ENCODE data around the gene IGSF6. TPM values are rescaled to one million over a fixed set of nuclear protein-coding genes. Genes with fewer than 3 reads are reported as not detected.

Gene IGSF6
- total RNA-seq, 4 donors from 2014 or later = 0.59 to 4.1 (median 1.6) TPM

DNA sequence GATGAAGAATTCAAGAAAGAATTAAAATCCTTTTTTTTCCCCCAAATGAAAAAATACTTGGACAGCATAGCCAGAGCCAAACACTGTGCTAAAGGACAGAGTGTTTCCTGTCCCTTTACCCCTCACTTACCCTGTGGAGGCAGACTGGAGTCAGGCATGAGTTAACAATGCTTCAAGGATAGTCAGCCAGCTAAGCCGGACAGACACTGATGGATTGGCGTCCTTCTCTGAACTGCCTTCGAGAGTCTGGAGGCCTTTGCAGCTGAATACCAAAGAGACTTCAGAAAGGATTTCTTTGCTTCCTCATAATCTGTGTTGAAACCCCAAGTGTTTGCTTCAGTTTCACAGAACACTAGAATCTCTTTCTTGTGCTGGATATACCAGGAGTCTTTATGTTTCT, 48.5 kb downstream of the IGSF6 start:
- H3K36me3 ChIP-seq = no peaks in the 10 kb centered on the region
- no peaks in the 10 kb centered on the region for H3K27me3 ChIP-seq
- H3K4me3 ChIP-seq = no peak overlapping the region
- intact Hi-C loops (cut with DNase I; ENCODE audit: low total_unique reads) = no loop called here
- no peak overlapping the region for H3K27ac ChIP-seq
- no peak for DNase-seq
- H3K9me3 ChIP-seq = no peaks in the 10 kb centered on the region
- no peak for TF ChIP-seq POLR2A (IDR thresholded peaks at IDR 0.05)
- TF ChIP-seq, protein P1, sequence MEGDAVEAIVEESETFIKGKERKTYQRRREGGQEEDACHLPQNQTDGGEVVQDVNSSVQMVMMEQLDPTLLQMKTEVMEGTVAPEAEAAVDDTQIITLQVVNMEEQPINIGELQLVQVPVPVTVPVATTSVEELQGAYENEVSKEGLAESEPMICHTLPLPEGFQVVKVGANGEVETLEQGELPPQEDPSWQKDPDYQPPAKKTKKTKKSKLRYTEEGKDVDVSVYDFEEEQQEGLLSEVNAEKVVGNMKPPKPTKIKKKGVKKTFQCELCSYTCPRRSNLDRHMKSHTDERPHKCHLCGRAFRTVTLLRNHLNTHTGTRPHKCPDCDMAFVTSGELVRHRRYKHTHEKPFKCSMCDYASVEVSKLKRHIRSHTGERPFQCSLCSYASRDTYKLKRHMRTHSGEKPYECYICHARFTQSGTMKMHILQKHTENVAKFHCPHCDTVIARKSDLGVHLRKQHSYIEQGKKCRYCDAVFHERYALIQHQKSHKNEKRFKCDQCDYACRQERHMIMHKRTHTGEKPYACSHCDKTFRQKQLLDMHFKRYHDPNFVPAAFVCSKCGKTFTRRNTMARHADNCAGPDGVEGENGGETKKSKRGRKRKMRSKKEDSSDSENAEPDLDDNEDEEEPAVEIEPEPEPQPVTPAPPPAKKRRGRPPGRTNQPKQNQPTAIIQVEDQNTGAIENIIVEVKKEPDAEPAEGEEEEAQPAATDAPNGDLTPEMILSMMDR (IDR thresholded peaks at IDR 0.05) = no peak
- peaks cover 0 to 7% of the 10 kb centered on the region in 2 donors for H3K4me1 ChIP-seq

DNA sequence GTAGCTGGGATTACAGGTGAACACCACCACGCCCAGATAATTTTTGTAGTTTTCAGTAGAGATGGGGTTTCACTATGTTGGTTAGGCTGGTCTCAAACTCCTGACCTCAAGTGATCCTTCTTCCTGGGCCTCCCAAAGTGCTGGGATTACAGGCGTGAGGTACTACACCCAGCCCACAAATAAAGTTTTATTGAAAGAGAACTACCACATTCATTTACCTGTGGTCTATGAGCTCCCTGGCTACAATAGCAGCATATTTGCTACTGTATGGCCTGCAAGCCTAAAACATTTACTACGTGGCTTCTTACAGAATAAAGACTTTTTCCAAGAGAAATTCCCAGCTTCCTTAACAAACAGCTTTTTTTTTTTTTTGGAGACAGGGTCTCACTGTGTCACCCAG, 49.6 kb downstream of the IGSF6 start:
- H3K4me1 ChIP-seq = peaks cover 0 to 7% of the 10 kb centered on the region in 2 donors
- DNase-seq = no peak
- no peak overlapping the region for H3K4me3 ChIP-seq
- H3K27me3 ChIP-seq = no peaks in the 10 kb centered on the region
- no peak overlapping the region for H3K27ac ChIP-seq
- H3K9me3 ChIP-seq = no peaks in the 10 kb centered on the region
- no peak for TF ChIP-seq POLR2A (IDR thresholded peaks at IDR 0.05)
- TF ChIP-seq, protein P1 (IDR thresholded peaks at IDR 0.05) = no peak
- no peaks in the 10 kb centered on the region for H3K36me3 ChIP-seq
- intact Hi-C loops (cut with DNase I; ENCODE audit: low total_unique reads) = no loop called here

DNA sequence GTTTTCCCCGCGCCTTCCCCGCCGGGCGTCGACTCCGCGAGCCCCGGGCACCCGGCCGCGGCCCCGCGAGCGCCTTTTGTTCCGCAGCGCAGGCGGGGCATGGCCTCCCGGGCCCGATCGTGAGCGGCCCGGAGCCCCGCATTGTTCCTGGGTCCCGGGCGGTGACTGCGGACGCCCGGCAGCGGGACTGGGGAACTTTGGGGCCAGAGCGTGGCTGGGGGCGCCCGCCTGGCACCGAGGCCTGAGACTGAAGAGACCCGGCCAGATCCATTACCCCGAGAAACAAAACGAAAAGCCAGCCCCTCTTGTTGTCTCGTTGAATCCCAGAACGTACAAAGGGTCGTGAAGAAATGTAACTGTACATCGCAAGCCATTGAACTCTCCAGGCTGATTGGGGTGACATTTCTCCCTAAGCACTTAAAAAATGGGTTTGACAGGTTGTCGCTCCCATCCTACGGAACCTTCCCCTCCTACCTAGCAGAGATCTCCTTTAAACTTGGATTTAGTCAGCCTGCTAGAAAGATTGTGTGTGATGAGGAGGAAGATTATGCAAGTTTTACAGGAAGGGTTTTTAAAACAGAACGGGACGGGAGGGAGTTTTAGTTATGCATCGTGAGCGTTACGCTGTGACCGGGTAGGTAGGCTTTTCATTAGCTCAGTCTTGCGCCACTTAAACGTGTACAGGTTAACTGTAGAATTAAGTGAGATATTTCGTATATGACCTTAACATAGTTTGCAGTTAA, 52.2 kb downstream of the IGSF6 start:
- H3K9me3 ChIP-seq = no peaks in the 10 kb centered on the region
- H3K4me3 ChIP-seq = peak overlapping the region; percentile 66 to 96
- TF ChIP-seq, protein P1 (IDR thresholded peaks at IDR 0.05) = no peak
- no peak for TF ChIP-seq POLR2A (IDR thresholded peaks at IDR 0.05)
- H3K4me1 ChIP-seq = peaks cover 0 to 7% of the 10 kb centered on the region in 2 donors
- no peaks in the 10 kb centered on the region for H3K36me3 ChIP-seq
- H3K27ac ChIP-seq = peak overlapping the region; percentile 95 to 98
- H3K27me3 ChIP-seq = no peaks in the 10 kb centered on the region
- no peak for DNase-seq
- intact Hi-C loops (cut with DNase I; ENCODE audit: low total_unique reads) = no loop called here

DNA sequence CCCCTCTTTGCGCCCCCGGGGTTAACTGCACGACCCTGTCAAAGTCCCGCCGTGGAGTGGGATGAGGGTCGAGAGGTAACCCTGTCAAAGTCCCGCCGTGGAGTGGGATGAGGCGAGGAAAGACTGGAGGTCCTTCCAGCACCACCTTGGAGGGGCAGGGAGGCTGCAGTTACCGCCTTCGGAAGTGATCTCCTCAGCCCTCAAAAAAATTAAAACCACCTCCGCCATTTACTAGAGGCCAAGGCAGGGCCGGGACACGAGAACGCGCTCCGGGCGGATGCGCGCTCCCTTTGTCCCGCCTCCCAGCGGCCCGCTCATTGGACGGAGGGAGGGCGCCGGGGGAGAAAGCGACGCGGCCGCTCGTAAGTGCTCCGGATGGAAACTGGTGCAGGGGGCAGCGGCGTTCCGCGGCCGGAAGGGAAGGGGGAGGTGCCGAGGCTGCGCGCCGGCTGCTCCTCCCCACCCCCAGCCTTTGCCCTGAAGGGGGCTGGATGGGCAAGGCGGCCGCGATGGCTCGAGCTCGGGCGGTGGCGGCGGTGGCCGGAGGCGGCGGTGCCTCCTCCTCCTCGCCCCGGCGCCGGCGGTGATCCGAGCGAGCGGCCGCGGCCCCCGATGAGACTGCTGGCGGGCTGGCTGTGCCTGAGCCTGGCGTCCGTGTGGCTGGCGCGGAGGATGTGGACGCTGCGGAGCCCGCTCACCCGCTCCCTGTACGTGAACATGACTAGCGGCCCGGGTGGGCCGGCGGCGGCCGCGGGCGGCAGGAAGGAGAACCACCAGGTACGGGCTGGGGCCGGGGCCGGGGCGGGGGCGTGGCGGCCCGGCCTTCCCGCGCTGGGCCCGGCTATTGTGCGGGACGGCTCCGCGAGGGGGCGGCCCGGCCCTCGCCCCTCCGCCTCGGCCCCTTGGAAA, 53.0 kb downstream of the IGSF6 start, which contains the start of gene METTL9:
Gene METTL9, plus strand, starts transcription at position 456 of the 909 bp plus-strand sequence. Its CDS starts 157 bp downstream, at position 613.
- peak; percentile 92 to 94 for DNase-seq
- TF ChIP-seq, protein P1 (IDR thresholded peaks at IDR 0.05) = peak in 2 of 4 experiments; percentile 28 to 34
- peak; percentile 78 to 90 for TF ChIP-seq POLR2A (IDR thresholded peaks at IDR 0.05)
- Histone ChIP-seq H3K9me3 (no peaks in the 10 kb centered on the region), H3K27me3 (no peaks in the 10 kb centered on the region), H3K4me1 (peaks cover 0 to 7% of the 10 kb centered on the region in 2 donors), H3K27ac (peak within 1 kb of the TSS; percentile 95 to 98), H3K36me3 (no peaks in the 10 kb centered on the region), H3K4me3 (peak within 1 kb of the TSS; percentile 66 to 96)
- intact Hi-C loops (cut with DNase I; ENCODE audit: low total_unique reads) = no loop called here
